DMS53 treated with DMSO at 0.1 percent for 48 hours (cell line): Measurements from ENCODE around the gene ECHDC3.
"Not testable (repeated sequence)": the region's sequence is repeated elsewhere in the genome, so short reads cannot be mapped to it uniquely, and the experiment has no call there.

Source experiments
- DNase-seq: peaks from one replicate; lab custom pipeline; 2025; ENCODE audit not compliant: unreplicated experiment; lab: John Stamatoyannopoulos, UW

ECHDC3 gene

GRCh38 chr10:11715815-11716494 lies 26.2 kb upstream of the ECHDC3 start:
- peak; percentile 83 for DNase-seq

- no peak for DNase-seq
Measured at GRCh38 chr10:11716686-11717085, 25.5 kb upstream of the ECHDC3 start.

GRCh38 chr10:11719496-11720259 lies 22.5 kb upstream of the ECHDC3 start:
- DNase-seq, result no peak

- no peak for DNase-seq
Measured at GRCh38 chr10:11720260-11720741, 21.9 kb upstream of the ECHDC3 start.

GRCh38 chr10:11721806-11722205 lies 20.4 kb upstream of the ECHDC3 start:
- no peak for DNase-seq

- DNase-seq, result no peak
Measured at GRCh38 chr10:11723359-11723758, 18.8 kb upstream of the ECHDC3 start.

GRCh38 chr10:11724938-11725776 lies 17.0 kb upstream of the ECHDC3 start:
- DNase-seq, result peak; percentile 69

- peak; percentile 28 for DNase-seq
Measured at GRCh38 chr10:11725912-11726311, 16.3 kb upstream of the ECHDC3 start.

- no peak for DNase-seq
Measured at GRCh38 chr10:11727563-11727962, 14.6 kb upstream of the ECHDC3 start.

- no peak for DNase-seq
Measured at GRCh38 chr10:11728353-11728752, 13.8 kb upstream of the ECHDC3 start.

GRCh38 chr10:11729790-11730315 lies 12.3 kb upstream of the ECHDC3 start:
- DNase-seq, result no peak

- DNase-seq, result no peak
Measured at GRCh38 chr10:11730779-11731178, 11.4 kb upstream of the ECHDC3 start.

- not testable (repeated sequence) for DNase-seq
Measured at GRCh38 chr10:11736767-11737166, 5.4 kb upstream of the ECHDC3 start.

- peak; percentile 28 for DNase-seq
Measured at GRCh38 chr10:11737258-11738032, 4.7 kb upstream of the ECHDC3 start.

GRCh38 chr10:11740907-11741306 lies 1.3 kb upstream of the ECHDC3 start:
- no peak for DNase-seq

- DNase-seq, result no peak
Measured at GRCh38 chr10:11741608-11742007, 574 bp upstream of the ECHDC3 start.

GRCh38 chr10:11742779-11743298 lies 657 bp downstream of the ECHDC3 start:
- no peak for DNase-seq

- DNase-seq, result no peak
Measured at GRCh38 chr10:11743461-11744338, 1.5 kb downstream of the ECHDC3 start.

- no peak for DNase-seq
Measured at GRCh38 chr10:11745045-11745444, 2.9 kb downstream of the ECHDC3 start.
